Measurements from ENCODE around the gene MRPL20. TPM values are rescaled to one million over a fixed set of nuclear protein-coding genes. Genes with fewer than 3 reads are reported as not detected.

Gene MRPL20
- total and polyA plus RNA-seq, 9 of the 15 experiments (the other 6 are each of a cell fraction or from before 2014, with no cell fraction given) = 180 to 671 (median 229) TPM

DNA sequence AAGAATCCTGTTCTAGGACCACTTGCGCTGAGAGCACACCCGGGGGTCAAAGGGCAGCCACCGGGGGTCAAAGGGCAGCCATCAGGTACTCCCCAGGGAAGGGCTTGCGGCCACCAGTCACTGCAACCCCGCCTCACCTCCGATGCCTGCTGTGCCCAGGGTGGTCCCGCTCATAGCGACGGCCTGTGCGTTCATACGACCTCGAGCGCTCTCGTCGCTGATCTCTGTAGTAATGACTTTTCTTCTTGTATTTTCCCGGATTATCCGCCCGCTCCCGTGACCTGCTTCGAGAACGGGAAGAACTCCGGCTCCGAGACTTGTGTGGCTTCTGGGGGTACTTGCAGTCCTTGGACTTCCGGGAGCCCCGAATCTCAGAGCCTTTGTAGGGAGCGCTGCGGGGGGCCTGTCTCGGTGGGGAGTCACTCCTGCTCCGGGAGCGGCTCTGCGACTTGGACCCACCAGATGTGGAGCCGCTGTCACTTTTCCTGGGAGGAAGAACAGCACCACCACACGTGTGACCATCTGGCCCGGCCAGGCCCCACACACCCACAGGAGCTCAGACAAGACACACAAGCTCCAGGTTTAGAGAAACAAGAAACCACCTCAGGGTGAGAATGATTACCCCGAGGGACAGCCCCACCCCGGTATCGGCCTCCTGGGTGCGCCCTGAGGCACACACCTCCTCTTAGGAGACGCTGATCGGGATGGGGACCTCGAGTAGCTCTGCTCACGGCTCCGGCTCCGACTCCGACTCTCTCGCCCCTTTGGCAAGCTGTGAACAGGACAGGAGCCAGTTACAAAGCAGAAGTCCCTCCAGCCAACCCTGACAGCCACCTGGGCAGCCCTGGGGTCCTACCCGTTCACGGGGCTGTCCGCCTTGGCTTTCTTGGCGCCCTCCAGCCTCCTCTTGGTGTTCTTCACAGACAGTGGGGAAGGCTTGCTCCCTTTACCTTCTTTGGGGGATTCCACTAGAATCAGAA lies 19.7 kb downstream of the MRPL20 start:
- ATAC-seq (no peak), DNase-seq (ENCODE audit: extremely low read depth in 1 of 4, low spot score in 3 of 4) (peak in 1 of 4 experiments; percentile 42), FAIRE-seq (no peak)
- intact Hi-C loops (cut with micrococcal nuclease) (no loop called here), in situ Hi-C loops (cut with MboI) (no loop called here)
- Histone ChIP-seq H3K9ac (ENCODE audit: insufficient read depth in 1 of 2, low read depth in 2 of 2, low read length in 2 of 2) (no peak overlapping the region), H3K4me1 (replicated peaks in 1 of 2; ENCODE audit: control insufficient read depth in 2 of 2, insufficient read depth in 2 of 2, low read length in 2 of 2) (peaks cover 6 to 12% of the 10 kb centered on the region in 2 experiments; a peak in 4 of 5 replicates), H3K36me3 (ENCODE audit: control insufficient read depth, insufficient read depth, low read length) (peaks cover 71% of the 10 kb centered on the region), H3K27ac (ENCODE audit: extremely low read depth, low read depth, low read length) (no peak overlapping the region), H4K20me1 (replicated peaks; ENCODE audit: control insufficient read depth, insufficient read depth, low read length) (no peaks in the 10 kb centered on the region), H2AFZ (ENCODE audit: low read depth, low read length) (no peak overlapping the region), H3K79me2 (ENCODE audit: control insufficient read depth, insufficient read depth, low read length) (0 out of 3 replicates have a peak, but pooled peaks cover 5% of the 10 kb centered on the region), H3K9me3 (replicated peaks; ENCODE audit: control insufficient read depth, insufficient read depth, low read depth, low read length) (no peaks in the 10 kb centered on the region), H3K4me3 (no peak overlapping the region), H3K27me3 (ENCODE audit: control insufficient read depth in 2 of 2, insufficient read depth in 2 of 2, low read length in 2 of 2) (no peaks in the 10 kb centered on the region), H3K9me1 (ENCODE audit: control insufficient read depth, insufficient read depth, low read length) (no peaks in the 10 kb centered on the region), H3K4me2 (ENCODE audit: insufficient read depth, low read length) (no peak overlapping the region)
- POLR2A ChIA-PET = interaction anchor here (0.6 to 7.1 kb wide), 9 partner anchors 10 to 519 kb away, joined by 3 to 58 read pairs (median 3); partner anchors contain the start of genes AURKAIP1 and CCNL2
- WGBS (ENCODE audit: insufficient coverage, low coverage, missing lambda C conversion rate) = 98% methylated on average over 47 of the region's 50 CpGs
- CTCF ChIA-PET (ENCODE audit: low intra/inter-chr PET ratio) = no interaction called here
- no TSS peak for BruUV-seq (replicated peaks)
- TF ChIP-seq ZNF143 (CRISPR knock-in tag; IDR thresholded peaks at IDR 0.05) (no peak), ZNF444 (CRISPR knock-in tag; IDR thresholded peaks at IDR 0.05) (no peak), NR2C1 (IDR thresholded peaks at IDR 0.05) (peak; percentile 92), NR2C1 (tag; IDR thresholded peaks at IDR 0.05) (peak; percentile 92), ZNF146 (CRISPR knock-in tag; IDR thresholded peaks at IDR 0.05; ENCODE audit: unreplicated experiment) (no peak), ZNF277 (CRISPR knock-in tag; IDR thresholded peaks at IDR 0.05; ENCODE audit: borderline replicate concordance) (no peak), GABPB1 (CRISPR knock-in tag; IDR thresholded peaks at IDR 0.05) (peak; percentile 5; the same call in 1 of the 2 replicates)
- TF ChIP-seq, protein P1, sequence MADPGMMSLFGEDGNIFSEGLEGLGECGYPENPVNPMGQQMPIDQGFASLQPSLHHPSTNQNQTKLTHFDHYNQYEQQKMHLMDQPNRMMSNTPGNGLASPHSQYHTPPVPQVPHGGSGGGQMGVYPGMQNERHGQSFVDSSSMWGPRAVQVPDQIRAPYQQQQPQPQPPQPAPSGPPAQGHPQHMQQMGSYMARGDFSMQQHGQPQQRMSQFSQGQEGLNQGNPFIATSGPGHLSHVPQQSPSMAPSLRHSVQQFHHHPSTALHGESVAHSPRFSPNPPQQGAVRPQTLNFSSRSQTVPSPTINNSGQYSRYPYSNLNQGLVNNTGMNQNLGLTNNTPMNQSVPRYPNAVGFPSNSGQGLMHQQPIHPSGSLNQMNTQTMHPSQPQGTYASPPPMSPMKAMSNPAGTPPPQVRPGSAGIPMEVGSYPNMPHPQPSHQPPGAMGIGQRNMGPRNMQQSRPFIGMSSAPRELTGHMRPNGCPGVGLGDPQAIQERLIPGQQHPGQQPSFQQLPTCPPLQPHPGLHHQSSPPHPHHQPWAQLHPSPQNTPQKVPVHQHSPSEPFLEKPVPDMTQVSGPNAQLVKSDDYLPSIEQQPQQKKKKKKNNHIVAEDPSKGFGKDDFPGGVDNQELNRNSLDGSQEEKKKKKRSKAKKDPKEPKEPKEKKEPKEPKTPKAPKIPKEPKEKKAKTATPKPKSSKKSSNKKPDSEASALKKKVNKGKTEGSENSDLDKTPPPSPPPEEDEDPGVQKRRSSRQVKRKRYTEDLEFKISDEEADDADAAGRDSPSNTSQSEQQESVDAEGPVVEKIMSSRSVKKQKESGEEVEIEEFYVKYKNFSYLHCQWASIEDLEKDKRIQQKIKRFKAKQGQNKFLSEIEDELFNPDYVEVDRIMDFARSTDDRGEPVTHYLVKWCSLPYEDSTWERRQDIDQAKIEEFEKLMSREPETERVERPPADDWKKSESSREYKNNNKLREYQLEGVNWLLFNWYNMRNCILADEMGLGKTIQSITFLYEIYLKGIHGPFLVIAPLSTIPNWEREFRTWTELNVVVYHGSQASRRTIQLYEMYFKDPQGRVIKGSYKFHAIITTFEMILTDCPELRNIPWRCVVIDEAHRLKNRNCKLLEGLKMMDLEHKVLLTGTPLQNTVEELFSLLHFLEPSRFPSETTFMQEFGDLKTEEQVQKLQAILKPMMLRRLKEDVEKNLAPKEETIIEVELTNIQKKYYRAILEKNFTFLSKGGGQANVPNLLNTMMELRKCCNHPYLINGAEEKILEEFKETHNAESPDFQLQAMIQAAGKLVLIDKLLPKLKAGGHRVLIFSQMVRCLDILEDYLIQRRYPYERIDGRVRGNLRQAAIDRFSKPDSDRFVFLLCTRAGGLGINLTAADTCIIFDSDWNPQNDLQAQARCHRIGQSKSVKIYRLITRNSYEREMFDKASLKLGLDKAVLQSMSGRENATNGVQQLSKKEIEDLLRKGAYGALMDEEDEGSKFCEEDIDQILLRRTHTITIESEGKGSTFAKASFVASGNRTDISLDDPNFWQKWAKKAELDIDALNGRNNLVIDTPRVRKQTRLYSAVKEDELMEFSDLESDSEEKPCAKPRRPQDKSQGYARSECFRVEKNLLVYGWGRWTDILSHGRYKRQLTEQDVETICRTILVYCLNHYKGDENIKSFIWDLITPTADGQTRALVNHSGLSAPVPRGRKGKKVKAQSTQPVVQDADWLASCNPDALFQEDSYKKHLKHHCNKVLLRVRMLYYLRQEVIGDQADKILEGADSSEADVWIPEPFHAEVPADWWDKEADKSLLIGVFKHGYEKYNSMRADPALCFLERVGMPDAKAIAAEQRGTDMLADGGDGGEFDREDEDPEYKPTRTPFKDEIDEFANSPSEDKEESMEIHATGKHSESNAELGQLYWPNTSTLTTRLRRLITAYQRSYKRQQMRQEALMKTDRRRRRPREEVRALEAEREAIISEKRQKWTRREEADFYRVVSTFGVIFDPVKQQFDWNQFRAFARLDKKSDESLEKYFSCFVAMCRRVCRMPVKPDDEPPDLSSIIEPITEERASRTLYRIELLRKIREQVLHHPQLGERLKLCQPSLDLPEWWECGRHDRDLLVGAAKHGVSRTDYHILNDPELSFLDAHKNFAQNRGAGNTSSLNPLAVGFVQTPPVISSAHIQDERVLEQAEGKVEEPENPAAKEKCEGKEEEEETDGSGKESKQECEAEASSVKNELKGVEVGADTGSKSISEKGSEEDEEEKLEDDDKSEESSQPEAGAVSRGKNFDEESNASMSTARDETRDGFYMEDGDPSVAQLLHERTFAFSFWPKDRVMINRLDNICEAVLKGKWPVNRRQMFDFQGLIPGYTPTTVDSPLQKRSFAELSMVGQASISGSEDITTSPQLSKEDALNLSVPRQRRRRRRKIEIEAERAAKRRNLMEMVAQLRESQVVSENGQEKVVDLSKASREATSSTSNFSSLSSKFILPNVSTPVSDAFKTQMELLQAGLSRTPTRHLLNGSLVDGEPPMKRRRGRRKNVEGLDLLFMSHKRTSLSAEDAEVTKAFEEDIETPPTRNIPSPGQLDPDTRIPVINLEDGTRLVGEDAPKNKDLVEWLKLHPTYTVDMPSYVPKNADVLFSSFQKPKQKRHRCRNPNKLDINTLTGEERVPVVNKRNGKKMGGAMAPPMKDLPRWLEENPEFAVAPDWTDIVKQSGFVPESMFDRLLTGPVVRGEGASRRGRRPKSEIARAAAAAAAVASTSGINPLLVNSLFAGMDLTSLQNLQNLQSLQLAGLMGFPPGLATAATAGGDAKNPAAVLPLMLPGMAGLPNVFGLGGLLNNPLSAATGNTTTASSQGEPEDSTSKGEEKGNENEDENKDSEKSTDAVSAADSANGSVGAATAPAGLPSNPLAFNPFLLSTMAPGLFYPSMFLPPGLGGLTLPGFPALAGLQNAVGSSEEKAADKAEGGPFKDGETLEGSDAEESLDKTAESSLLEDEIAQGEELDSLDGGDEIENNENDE (IDR thresholded peaks at IDR 0.05; ENCODE audit: low read depth, low read length) = no peak
